Prostate gland (tissue), 2 donors: Measurements from ENCODE around the gene CORIN. TPM values are rescaled to one million over a fixed set of nuclear protein-coding genes. Genes with fewer than 3 reads are reported as not detected.

Experiments
- DNase-seq: peaks from one replicate; pipeline ENCODE4 v3.0.0-alpha.2; 2019; ENCODE audit warnings: low spot score
- H3K27ac ChIP-seq, 2 donors: fragments of 200-600 bp; sonication (generic); 2 replicates each; pipeline ENCODE4 v1.5.1; 2017 to 2019
- H3K27me3 ChIP-seq: fragments of 200-600 bp; sonication (generic); replicated peaks from 2 replicates; pipeline ENCODE4 v1.5.1; 2019; ENCODE audit not compliant: insufficient read depth
- H3K36me3 ChIP-seq, 2 donors: fragments of 200-600 bp; sonication (generic); 1 replicate in 1 of 2; 2 replicates in 1 of 2; pipeline versions ENCODE4 v1.5.1 to v1.8.1; 2017 to 2019
- H3K4me1 ChIP-seq: fragments of 200-600 bp; sonication (generic); replicated peaks from 2 replicates; pipeline ENCODE4 v1.5.1; 2019
- H3K4me3 ChIP-seq, 2 donors: fragments of 200-600 bp; sonication (generic); 2 replicates each; pipeline ENCODE4 v1.5.1; 2017 to 2019
- H3K9me3 ChIP-seq: fragments of 200-600 bp; sonication (generic); 2 replicates; pipeline ENCODE4 v1.5.1; 2017
- POLR2A ChIP-seq: fragments of 450-650 bp; IDR thresholded peaks from one replicate; pipeline ENCODE4 v1.6.1; 2016; ENCODE audit warnings: antibody characterized with exemption, mild to moderate bottlenecking
- POLR2AphosphoS5 ChIP-seq: sonication (generic); formaldehyde crosslinking; IDR thresholded peaks from one replicate; pipeline ENCODE4 v1.6.1; 2017; ENCODE audit warnings: antibody characterized with exemption
- WGBS: methylation state at CpG from one replicate; pipeline ENCODE4 v1.1.5; 2018; 5-methylcytosine and 5-hydroxymethylcytosine counted together
- intact Hi-C: fragments of 100-400 bp; cut with DNase I; formaldehyde crosslinking; loops from one replicate; pipeline ENCODE4 v1.14.2; 2022
- total RNA-seq, 2 donors: library from RNA; depleted of rRNA; stranded (reverse); fragments of >200 nt; gene quantifications; one replicate each; pipeline ENCODE4 v1.1.0, GENCODE V29; 2016
- TF ChIP-seq, protein P1 (sequence below), 4 experiments: fragments of 200-600 bp in 2 of 4; fragments of 450-650 bp in 2 of 4; sonication (generic) in 2 of 4; IDR thresholded peaks; 1 replicate in 3 of 4; 2 replicates in 1 of 4; pipeline ENCODE4 v1.5.1; 2016 to 2019; ENCODE audit warnings: antibody characterized with exemption in 4 of 4, mild to moderate bottlenecking in 2 of 4, moderate library complexity in 2 of 4

The CORIN gene
- total RNA-seq, 2 donors from 2014 or later, result 6.0 to 7.7 TPM

- DNase-seq, result no peak
- H3K4me3 ChIP-seq, result no peak overlapping the region
- no peaks in the 10 kb centered on the region for H3K4me1 ChIP-seq
- H3K9me3 ChIP-seq, result no peaks in the 10 kb centered on the region
- no peaks in the 10 kb centered on the region for H3K27me3 ChIP-seq
- no peak overlapping the region for H3K27ac ChIP-seq
- no peaks in the 10 kb centered on the region for H3K36me3 ChIP-seq
- TF ChIP-seq POLR2A (no peak), POLR2AphosphoS5 (no peak)
- TF ChIP-seq, protein P1, sequence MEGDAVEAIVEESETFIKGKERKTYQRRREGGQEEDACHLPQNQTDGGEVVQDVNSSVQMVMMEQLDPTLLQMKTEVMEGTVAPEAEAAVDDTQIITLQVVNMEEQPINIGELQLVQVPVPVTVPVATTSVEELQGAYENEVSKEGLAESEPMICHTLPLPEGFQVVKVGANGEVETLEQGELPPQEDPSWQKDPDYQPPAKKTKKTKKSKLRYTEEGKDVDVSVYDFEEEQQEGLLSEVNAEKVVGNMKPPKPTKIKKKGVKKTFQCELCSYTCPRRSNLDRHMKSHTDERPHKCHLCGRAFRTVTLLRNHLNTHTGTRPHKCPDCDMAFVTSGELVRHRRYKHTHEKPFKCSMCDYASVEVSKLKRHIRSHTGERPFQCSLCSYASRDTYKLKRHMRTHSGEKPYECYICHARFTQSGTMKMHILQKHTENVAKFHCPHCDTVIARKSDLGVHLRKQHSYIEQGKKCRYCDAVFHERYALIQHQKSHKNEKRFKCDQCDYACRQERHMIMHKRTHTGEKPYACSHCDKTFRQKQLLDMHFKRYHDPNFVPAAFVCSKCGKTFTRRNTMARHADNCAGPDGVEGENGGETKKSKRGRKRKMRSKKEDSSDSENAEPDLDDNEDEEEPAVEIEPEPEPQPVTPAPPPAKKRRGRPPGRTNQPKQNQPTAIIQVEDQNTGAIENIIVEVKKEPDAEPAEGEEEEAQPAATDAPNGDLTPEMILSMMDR (IDR thresholded peaks at IDR 0.05), result no peak
- intact Hi-C loops, result no loop called here
Observed at GRCh38 chr4:47842985-47843384, 5.1 kb upstream of the CORIN start.

GRCh38 chr4:47840291-47840690 is 2.4 kb upstream of the CORIN start:
- no peak overlapping the region for H3K27ac ChIP-seq
- H3K4me1 ChIP-seq, result no peaks in the 10 kb centered on the region
- no peaks in the 10 kb centered on the region for H3K9me3 ChIP-seq
- 79% methylated on average over 1 of the region's 1 CpG for WGBS
- no peaks in the 10 kb centered on the region for H3K27me3 ChIP-seq
- no peak overlapping the region for H3K4me3 ChIP-seq
- no peak for TF ChIP-seq POLR2A
- intact Hi-C loops, result no loop called here
- H3K36me3 ChIP-seq, result no peaks in the 10 kb centered on the region
- no peak for DNase-seq

GRCh38 chr4:47839259-47839658 is 1.4 kb upstream of the CORIN start:
- 72% methylated on average over 5 of the region's 5 CpGs for WGBS
- Histone ChIP-seq H3K27ac (peak overlapping the region in 1 of 2 donors; percentile 8), H3K4me1 (no peaks in the 10 kb centered on the region), H3K9me3 (no peaks in the 10 kb centered on the region), H3K27me3 (no peaks in the 10 kb centered on the region), H3K36me3 (no peaks in the 10 kb centered on the region), H3K4me3 (no peak overlapping the region)
- intact Hi-C loops, result loop anchor here (2.0 to 5.0 kb wide), 3 partner anchors 137 to 170 kb away; no protein-coding TSS in a partner anchor
- TF ChIP-seq, protein P1 (IDR thresholded peaks at IDR 0.05), result peak in 2 of 4 experiments; percentile 27 to 38
- TF ChIP-seq POLR2AphosphoS5 (no peak), POLR2A (no peak)
- no peak for DNase-seq

DNA sequence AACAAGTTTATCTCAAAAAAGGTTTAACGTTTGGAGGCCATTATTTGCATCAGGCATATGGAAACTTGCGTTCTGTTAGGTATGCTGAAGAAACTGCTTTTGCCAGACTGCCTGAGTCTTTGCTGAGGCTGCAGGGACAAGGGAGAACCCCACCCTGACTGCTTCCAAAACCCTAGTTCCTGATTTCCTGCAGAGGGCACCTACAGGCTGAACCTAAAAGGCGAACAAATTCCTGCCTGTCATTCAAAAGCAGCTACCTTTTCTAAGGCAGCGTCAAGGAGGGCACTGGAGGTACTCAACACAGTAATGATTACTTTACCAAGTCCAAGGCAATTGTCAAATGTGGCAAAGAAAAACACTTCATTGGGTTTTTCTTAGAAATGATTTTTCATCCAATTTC is 578 bp upstream of the CORIN start:
- intact Hi-C loops, result loop anchor here (2.0 to 5.0 kb wide), 3 partner anchors 136 to 170 kb away; no protein-coding TSS in a partner anchor
- no peak overlapping the region for H3K4me3 ChIP-seq
- H3K27ac ChIP-seq, result no peak overlapping the region
- H3K9me3 ChIP-seq, result no peaks in the 10 kb centered on the region
- no peaks in the 10 kb centered on the region for H3K27me3 ChIP-seq
- no peaks in the 10 kb centered on the region for H3K4me1 ChIP-seq
- H3K36me3 ChIP-seq, result no peaks in the 10 kb centered on the region
- DNase-seq, result no peak
- WGBS, result 63% methylated on average over 4 of the region's 4 CpGs
- TF ChIP-seq POLR2AphosphoS5 (no peak), POLR2A (no peak)
- TF ChIP-seq, protein P1 (IDR thresholded peaks at IDR 0.05), result no peak

DNA sequence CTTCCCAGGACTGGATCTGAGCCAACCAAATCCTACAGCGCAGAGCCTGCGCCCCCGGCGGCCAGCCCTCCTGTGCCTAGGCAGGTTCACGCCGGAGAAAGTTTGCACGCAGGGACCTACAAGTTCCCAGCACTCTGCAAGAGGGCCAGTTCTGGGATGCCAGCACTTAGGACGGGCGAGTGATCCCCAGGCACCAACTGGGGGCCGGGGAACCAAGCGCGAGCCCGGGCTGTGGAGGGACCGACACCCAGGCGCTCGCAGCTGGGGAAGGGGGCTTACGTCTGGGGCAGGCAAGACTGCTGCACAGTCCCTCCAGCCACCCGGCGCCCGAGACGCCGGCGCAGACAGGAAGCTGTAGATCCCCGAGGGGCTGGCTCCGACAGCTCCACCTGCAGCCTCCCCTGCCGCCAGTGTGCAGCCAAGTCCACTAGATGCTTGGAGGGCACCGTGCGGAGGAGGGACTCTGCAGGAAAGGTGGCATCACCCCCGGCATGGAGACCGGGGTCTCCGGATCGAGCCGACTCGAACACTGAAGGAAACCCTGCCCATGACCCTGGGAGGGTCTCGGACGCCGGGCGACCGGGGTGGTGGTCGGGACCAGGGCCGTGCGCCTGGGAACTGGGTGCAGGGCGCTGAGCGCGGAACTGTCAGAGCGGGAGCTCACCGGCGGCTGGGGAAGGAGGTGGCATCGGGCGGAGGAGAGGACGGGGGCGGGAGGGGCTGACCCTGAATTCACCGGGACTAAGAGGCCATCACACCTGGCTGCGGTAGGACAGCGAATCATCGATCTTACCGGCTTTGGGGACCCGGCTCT is 566 bp downstream of the CORIN start:
- Histone ChIP-seq H3K9me3 (no peaks in the 10 kb centered on the region), H3K4me3 (peak overlapping the region; percentile 42 to 46), H3K27me3 (no peaks in the 10 kb centered on the region), H3K36me3 (no peaks in the 10 kb centered on the region), H3K4me1 (no peaks in the 10 kb centered on the region), H3K27ac (peak overlapping the region; percentile 3 to 43)
- TF ChIP-seq, protein P1 (IDR thresholded peaks at IDR 0.05), result no peak
- TF ChIP-seq POLR2A (no peak), POLR2AphosphoS5 (no peak)
- under 1% methylated on average over 57 of the region's 58 CpGs for WGBS
- DNase-seq, result peak; percentile 33
- intact Hi-C loops, result loop anchor here (5.0 kb wide), 2 partner anchors 135 to 150 kb away; no protein-coding TSS in a partner anchor
